GM12878 (cell line): ENCODE results near the gene SWSAP1.

ENCODE experiments used
- CTCF ChIP-seq, 3 experiments: IDR thresholded peaks in 2 of 3; conservative IDR thresholded peaks in 1 of 3; 2 replicates each; pipeline ENCODE4 v1.5.1; 2011; ENCODE audit warnings: low read depth in 3 of 3, low read length in 3 of 3, mild to moderate bottlenecking in 3 of 3, control low read depth in 2 of 3, moderate library complexity in 2 of 3, inconsistent platforms in 1 of 3, mixed read lengths in 1 of 3; ENCODE audit not compliant: control insufficient read depth in 2 of 3, insufficient read depth in 1 of 3; ENCODE audit errors: extremely low read depth in 1 of 3
- EZH2 ChIP-seq: IDR thresholded peaks from 2 replicates; pipeline ENCODE4 v1.6.1; 2012; ENCODE audit warnings: low read depth, mild to moderate bottlenecking, control low read depth, inconsistent platforms, low read length, borderline replicate concordance; ENCODE audit not compliant: control insufficient read depth
- REST ChIP-seq: IDR thresholded peaks from 2 replicates; pipeline ENCODE4 v1.6.1; 2012; ENCODE audit warnings: mild to moderate bottlenecking, low read depth, low read length
- SPI1 ChIP-seq: IDR thresholded peaks from 2 replicates; pipeline ENCODE4 v1.6.1; 2011; ENCODE audit warnings: low read depth, mild to moderate bottlenecking, low read length, moderate library complexity, borderline replicate concordance; ENCODE audit not compliant: insufficient read depth
- TAF1 ChIP-seq: IDR thresholded peaks from 2 replicates; pipeline ENCODE4 v1.6.1; 2011; ENCODE audit warnings: mild to moderate bottlenecking, low read depth, low read length, borderline replicate concordance

GRCh38 chr19:11383706-11384048 lies 9.2 kb downstream of the SWSAP1 start:
- TF ChIP-seq SPI1 (no peak), REST (no peak), TAF1 (no peak), EZH2 (no peak), CTCF (IDR thresholded peaks at IDR 0.05 in 2 of 3, conservative IDR thresholded peaks at IDR 0.05 in 1 of 3; ENCODE audit: control insufficient read depth in 2 of 3, extremely low read depth in 1 of 3, insufficient read depth in 1 of 3, low read depth in 3 of 3, low read length in 3 of 3) (no peak)
